LoVo (cell line): ENCODE data around the gene RUNX1.

Experiments used
- DNase-seq: peaks from one replicate; pipeline ENCODE4 v3.0.0-alpha.2; 2016; ENCODE audit warnings: low spot score

Gene RUNX1

DNA sequence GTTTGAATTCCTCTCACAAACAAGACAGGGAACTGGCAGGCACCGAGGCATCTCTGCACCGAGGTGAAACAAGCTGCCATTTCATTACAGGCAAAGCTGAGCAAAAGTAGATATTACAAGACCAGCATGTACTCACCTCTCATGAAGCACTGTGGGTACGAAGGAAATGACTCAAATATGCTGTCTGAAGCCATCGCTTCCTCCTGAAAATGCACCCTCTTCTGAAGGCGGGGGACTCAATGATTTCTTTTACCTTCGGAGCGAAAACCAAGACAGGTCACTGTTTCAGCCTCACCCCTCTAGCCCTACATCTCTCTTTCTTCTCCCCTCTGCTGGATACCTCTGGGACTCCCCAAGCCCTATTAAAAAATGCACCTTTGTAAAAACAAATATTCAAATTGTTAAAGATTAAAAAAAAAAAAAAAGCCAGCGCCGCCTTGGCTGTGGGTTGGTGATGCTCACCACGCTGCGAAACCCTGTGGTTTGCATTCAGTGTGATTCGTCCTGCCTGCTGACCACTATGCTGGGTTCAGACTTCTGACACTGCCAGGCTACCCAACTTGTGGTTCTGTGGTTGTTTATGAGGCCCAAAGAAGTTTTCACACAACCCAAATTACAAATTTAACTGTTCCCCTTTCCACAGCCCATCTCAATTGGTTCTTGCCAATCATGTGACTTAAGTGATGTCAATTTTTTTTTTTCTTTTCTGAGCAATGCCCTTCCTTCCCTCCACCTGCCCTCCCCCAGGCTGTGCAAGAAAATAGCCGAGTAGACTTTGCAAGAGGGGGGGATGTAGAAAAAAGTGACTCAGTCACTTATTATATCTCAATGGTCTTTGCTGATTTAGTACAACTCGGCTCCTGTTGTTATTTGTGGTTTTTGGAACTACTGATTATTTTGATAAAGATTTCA, at the start of gene RUNX1:
TSS of gene RUNX1 (minus strand) at position 597 of the 912 bp plus-strand sequence.
- DNase-seq = no peak

GRCh38 chr21:35097525-35097924, 48.4 kb upstream of the RUNX1 start:
- no peak for DNase-seq

GRCh38 chr21:35096959-35097358, 47.9 kb upstream of the RUNX1 start:
- no peak for DNase-seq

GRCh38 chr21:35095859-35096291, 46.8 kb upstream of the RUNX1 start:
- DNase-seq = no peak

DNA sequence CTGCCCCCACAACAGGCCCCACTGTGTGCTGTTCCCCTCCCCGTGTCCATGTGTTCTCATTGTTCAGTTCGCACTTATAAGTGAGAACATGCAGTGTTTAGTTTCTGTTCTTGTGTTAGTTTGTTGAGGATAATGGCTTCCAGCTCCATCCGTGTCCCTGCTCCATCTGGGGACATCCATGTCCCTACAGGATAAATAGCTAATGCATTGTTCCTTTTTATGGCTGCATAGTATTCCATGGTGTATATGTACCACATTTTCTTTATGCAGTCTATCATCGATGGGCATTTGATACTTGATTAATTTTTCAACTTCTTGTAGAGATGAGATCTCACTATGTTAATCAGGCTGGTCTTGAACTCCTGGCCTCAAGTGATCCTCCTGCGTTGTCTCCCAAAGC, 44.4 kb upstream of the RUNX1 start:
- DNase-seq = no peak

DNA sequence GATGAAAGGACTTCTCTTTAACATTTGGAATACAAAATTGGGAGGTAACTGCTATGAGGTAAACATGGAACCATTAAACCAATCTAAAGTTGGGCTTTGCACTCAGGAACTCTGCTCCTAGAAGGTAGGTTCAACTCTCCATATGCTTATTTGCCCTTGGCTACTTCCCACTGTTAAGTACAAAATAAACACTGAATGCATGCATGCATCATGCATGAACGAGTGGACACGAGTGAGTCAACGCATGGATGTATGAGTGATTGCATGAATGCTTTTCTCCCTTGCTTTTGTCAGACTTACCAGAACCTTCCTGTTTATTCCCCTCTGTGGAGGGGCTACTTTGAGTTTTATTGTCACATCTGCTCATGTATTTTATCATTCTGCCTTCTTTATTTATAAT, 42.4 kb upstream of the RUNX1 start:
- DNase-seq = no peak

- DNase-seq = no peak
Measured at GRCh38 chr21:35090403-35090802, 41.3 kb upstream of the RUNX1 start.

DNA sequence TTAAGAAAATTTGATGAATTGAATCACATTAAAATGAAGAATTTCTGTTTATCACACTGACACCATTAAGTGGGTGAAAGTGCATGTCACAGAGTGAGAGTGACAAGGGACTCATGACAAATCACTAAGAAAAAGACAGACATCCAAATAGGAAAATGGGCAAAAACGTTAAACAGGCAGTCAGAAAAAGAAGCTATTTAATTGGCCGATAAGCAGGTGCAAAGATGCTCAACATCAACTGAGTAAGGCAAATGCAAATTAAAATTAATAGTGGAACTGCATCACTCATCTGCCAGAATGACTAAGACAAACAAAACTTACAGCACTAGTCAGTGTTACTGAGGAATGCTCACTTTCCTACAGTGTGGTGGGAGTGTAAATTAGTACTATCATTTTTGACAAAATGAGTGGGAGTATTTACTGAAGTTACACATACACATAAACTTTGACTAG, 39.2 kb upstream of the RUNX1 start:
- DNase-seq = no peak

DNA sequence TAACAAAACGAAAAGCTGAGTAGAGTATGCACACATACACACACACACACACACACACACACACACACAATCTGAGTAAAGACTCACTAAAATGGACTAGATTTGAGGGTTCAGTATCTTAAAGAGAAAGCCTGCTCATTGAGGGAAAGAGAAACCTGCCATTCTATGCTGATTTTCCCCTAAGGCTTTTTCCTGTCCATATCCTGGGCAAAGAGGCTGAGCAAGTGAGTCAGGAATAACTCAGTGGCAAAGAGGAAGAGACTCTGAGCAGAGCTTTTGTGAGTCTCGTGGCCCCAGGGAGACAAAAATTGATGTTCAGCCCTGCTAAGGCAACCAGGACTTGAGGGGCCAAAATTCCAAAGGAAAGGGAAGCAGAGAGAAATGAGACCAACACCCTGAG, 37.3 kb upstream of the RUNX1 start:
- DNase-seq = no peak

DNA sequence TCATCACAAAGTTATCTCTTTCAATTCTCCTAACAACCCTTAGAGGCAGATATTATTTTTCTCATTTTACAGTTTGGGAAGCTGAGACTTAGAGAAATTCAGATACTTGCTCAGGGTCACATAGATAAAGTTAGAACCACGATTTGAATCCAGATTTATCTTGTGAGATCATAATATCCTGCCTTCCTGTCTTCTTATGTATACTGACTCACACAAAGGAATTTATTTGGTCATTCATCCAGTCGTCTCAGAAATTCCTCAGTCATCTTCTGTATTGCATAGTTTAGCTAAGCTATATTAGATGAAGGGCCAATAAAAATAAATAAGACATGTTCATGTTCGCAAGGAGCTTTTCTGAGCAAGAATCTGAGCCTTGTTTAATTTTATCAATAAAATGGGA, 35.8 kb upstream of the RUNX1 start:
- DNase-seq = peak; percentile 46

- no peak for DNase-seq
Measured at GRCh38 chr21:35083246-35083645, 34.1 kb upstream of the RUNX1 start.

- no peak for DNase-seq
Measured at GRCh38 chr21:35081861-35082260, 32.8 kb upstream of the RUNX1 start.

DNA sequence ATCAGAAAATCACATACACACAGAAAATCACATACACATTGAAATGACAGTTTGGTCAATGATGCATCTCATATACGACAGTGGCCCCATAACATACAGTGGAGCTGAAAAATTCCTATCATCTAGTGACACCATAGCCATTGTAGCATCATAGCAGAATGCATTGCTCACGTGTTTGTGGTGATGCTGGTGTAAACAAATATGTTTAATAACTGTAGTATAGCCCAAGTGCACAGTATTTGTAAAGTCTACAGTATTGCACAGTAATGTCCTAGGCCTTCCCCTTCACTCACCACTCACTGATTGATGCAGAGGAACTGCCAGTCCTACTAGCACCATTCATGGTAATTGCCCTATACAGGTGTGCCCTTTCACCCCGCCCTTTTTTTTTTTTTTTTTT, 30.1 kb upstream of the RUNX1 start:
- no peak for DNase-seq

DNA sequence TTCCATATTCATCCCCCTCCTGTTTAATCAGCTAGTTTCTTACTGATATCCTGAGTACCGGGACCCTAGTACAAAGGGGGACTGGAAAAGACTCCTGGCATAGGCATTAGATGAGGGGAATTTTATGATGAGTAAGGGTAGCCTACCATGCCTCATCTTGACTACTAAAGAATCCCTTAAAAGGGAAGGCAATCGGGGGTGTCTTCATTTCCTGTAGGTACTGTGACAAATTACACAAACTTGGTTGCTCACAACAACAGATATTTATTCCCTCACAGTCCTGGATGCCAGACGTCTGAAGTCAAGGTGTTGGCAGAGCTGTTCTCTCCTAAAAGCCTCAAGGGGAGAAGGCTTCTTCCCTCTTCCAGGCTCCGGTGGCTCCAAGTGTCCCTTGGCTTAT, 28.9 kb upstream of the RUNX1 start:
- DNase-seq = no peak

DNA sequence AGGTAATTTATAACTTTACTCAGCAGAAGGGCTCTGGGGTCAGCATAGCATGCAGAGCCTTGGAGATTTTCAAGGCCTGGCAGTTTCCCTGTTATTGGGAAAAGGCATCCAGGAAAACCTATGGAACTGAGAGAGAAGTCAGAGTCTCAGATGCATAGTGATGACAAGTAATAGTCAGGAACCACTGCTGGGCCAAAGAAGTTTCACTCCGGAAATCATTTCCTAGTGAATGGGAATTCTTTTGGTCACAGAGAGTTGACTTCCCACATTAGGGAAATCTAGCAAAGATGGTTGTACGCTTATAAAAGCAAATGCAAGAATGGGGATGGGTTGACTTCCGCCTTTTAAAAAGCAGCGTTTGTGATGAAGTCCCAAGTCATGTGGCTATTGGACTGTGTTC, 28.4 kb upstream of the RUNX1 start:
- DNase-seq = no peak

GRCh38 chr21:35075546-35075945, 26.4 kb upstream of the RUNX1 start:
- no peak for DNase-seq

GRCh38 chr21:35072960-35073359, 23.9 kb upstream of the RUNX1 start:
- no peak for DNase-seq

GRCh38 chr21:35072557-35072956, 23.5 kb upstream of the RUNX1 start:
- no peak for DNase-seq

GRCh38 chr21:35071347-35071746, 22.2 kb upstream of the RUNX1 start:
- DNase-seq = no peak

- no peak for DNase-seq
Measured at GRCh38 chr21:35070436-35070835, 21.3 kb upstream of the RUNX1 start.

- no peak for DNase-seq
Measured at GRCh38 chr21:35066824-35067223, 17.7 kb upstream of the RUNX1 start.

GRCh38 chr21:35063428-35064172, 14.5 kb upstream of the RUNX1 start:
- no peak for DNase-seq

- DNase-seq = no peak
Measured at GRCh38 chr21:35062016-35062415, 12.9 kb upstream of the RUNX1 start.
